K562 (cell line): Measurements from ENCODE around the gene NINJ1. TPM values are rescaled to one million over a fixed set of nuclear protein-coding genes. Genes with fewer than 3 reads are reported as not detected.
A peak's percentile ranks its signal among the peaks of the same experiment; 100 is the strongest.

Experiments
- ATAC-seq: fragments of 200-7000 bp; cut with Tn5 transposase; 3 replicates; pipeline ENCODE4 v1.9.1; 2020; ENCODE audit warnings: moderate library complexity
- BruUV-seq: library from RNA; stranded (reverse); fragments of 400-500 nt; replicated peaks from 2 replicates; lab custom pipeline; 2021; lab: Mats Ljungman, UMichigan
- CTCF ChIA-PET: fragments of 300-600 bp; formaldehyde crosslinking; extraction: SDS; loops from one replicate; lab custom pipeline; 2021; ENCODE audit warnings: low intra/inter-chr PET ratio; lab: Yijun Ruan, JAX
- POLR2A ChIA-PET: fragments of 300-600, 350-650 bp; sonication (Branson Sonifier 250); formaldehyde crosslinking; extraction: SDS; loops from one replicate; lab custom pipeline; 2021; ENCODE audit warnings: antibody characterized with exemption, inconsistent platforms; lab: Yijun Ruan, JAX
- DNase-seq, 4 experiments: peaks; one replicate each; pipeline versions ENCODE4 v3.0.0 to v3.0.0-alpha.2; 2011 to 2018; ENCODE audit warnings: low spot score in 3 of 4, mixed read lengths in 3 of 4; ENCODE audit errors: extremely low read depth in 1 of 4
- FAIRE-seq: peaks from 2 replicates; lab custom pipeline; 2011; peaks lifted over from hg19 to GRCh38; lab: Jason Lieb, UNC
- H2AFZ ChIP-seq: 2 replicates; pipeline ENCODE4 v1.6.0; 2011; ENCODE audit warnings: low read depth, low read length, control low read depth, inconsistent platforms
- H3K27ac ChIP-seq: fragments of 200-600 bp; 3 replicates; pipeline ENCODE4 v1.8.0; 2011; ENCODE audit warnings: low read depth, mild to moderate bottlenecking, control low read depth, inconsistent platforms, low read length, moderate library complexity, mixed read lengths; ENCODE audit errors: extremely low read depth
- H3K27me3 ChIP-seq, 2 experiments: fragments of 300-600 bp in 1 of 2; 2 replicates in 1 of 2; 3 replicates in 1 of 2; pipeline versions ENCODE4 v1.6.0 to v1.8.0; 2011; ENCODE audit warnings: inconsistent platforms in 2 of 2, low read length in 2 of 2, mild to moderate bottlenecking in 1 of 2, mixed read lengths in 1 of 2, moderate library complexity in 1 of 2; ENCODE audit not compliant: control insufficient read depth in 2 of 2, insufficient read depth in 2 of 2
- H3K36me3 ChIP-seq: fragments of 300-600 bp; 3 replicates; pipeline ENCODE4 v1.8.0; 2011; ENCODE audit warnings: mild to moderate bottlenecking, low read length, inconsistent platforms; ENCODE audit not compliant: control insufficient read depth, insufficient read depth
- H3K4me1 ChIP-seq, 2 experiments: fragments of 200-600 bp in 1 of 2; replicated peaks in 1 of 2; 2 replicates in 1 of 2; 3 replicates in 1 of 2; pipeline versions ENCODE4 v1.5.1 to v1.8.0; 2011; ENCODE audit warnings: inconsistent platforms in 2 of 2, low read length in 2 of 2, mild to moderate bottlenecking in 1 of 2, mixed read lengths in 1 of 2, moderate library complexity in 1 of 2; ENCODE audit not compliant: control insufficient read depth in 2 of 2, insufficient read depth in 2 of 2
- H3K4me2 ChIP-seq: 2 replicates; pipeline ENCODE4 v1.6.1; 2011; ENCODE audit warnings: low read length, control low read depth, inconsistent platforms, mixed read lengths; ENCODE audit not compliant: insufficient read depth
- H3K4me3 ChIP-seq: fragments of 200-600 bp; sonication (generic), shearing (Covaris generic); 2 replicates; pipeline ENCODE4 v1.5.1; 2016; ENCODE audit warnings: control low read depth, inconsistent platforms
- H3K79me2 ChIP-seq: fragments of 200-600 bp; 3 replicates; pipeline ENCODE4 v1.8.0; 2011; ENCODE audit warnings: low read length, inconsistent platforms; ENCODE audit not compliant: control insufficient read depth, insufficient read depth
- H3K9ac ChIP-seq, 2 experiments: 2 replicates each; pipeline versions ENCODE4 v1.6.0 to v1.6.1; 2011; ENCODE audit warnings: low read depth in 2 of 2, low read length in 2 of 2, control low read depth in 1 of 2, inconsistent platforms in 1 of 2, mild to moderate bottlenecking in 1 of 2, mixed read lengths in 1 of 2; ENCODE audit not compliant: insufficient read depth in 1 of 2
- H3K9me1 ChIP-seq: one replicate; pipeline ENCODE4 v1.6.0; 2011; ENCODE audit warnings: inconsistent platforms, mild to moderate bottlenecking, low read length, moderate library complexity; ENCODE audit not compliant: control insufficient read depth, insufficient read depth
- H3K9me3 ChIP-seq: replicated peaks from 2 replicates; pipeline ENCODE4 v1.5.1; 2011; ENCODE audit warnings: low read depth, low read length, inconsistent platforms; ENCODE audit not compliant: control insufficient read depth, insufficient read depth
- H4K20me1 ChIP-seq: replicated peaks from 2 replicates; pipeline ENCODE4 v1.6.1; 2011; ENCODE audit warnings: low read length, inconsistent platforms, mixed read lengths; ENCODE audit not compliant: control insufficient read depth, insufficient read depth
- CCNT2 ChIP-seq: IDR thresholded peaks from 2 replicates; pipeline ENCODE4 v1.6.1; 2011; ENCODE audit warnings: borderline replicate concordance, low read depth, mild to moderate bottlenecking, moderate library complexity, mixed read lengths, low read length; ENCODE audit not compliant: insufficient read length; ENCODE audit errors: extremely low read depth
- GABPB1 ChIP-seq: sonication (generic); formaldehyde crosslinking; IDR thresholded peaks from 2 replicates; pipeline ENCODE4 v1.8.0; 2022; ENCODE audit warnings: mild to moderate bottlenecking, missing genetic modification reagents
- GABPB2 ChIP-seq: fragments of 250-450 bp; sonication (Bioruptor Pico); conservative IDR thresholded peaks from 2 replicates; pipeline ENCODE4 v1.5.1; 2021; ENCODE audit warnings: mild to moderate bottlenecking
- MEIS2 ChIP-seq: fragments of 450-650 bp; IDR thresholded peaks from 2 replicates; pipeline ENCODE4 v1.6.1; 2014; ENCODE audit warnings: mild to moderate bottlenecking; ENCODE audit not compliant: partially characterized antibody
- NR3C1 ChIP-seq: sonication (generic); formaldehyde crosslinking; IDR thresholded peaks from 2 replicates; pipeline ENCODE4 v1.8.1; 2022; ENCODE audit warnings: missing genetic modification reagents
- PHTF2 ChIP-seq: fragments of 250-450 bp; sonication (Bioruptor Pico); IDR thresholded peaks from 2 replicates; pipeline ENCODE4 v1.5.0; 2021; ENCODE audit warnings: mild to moderate bottlenecking
- RCOR1 ChIP-seq, 2 experiments: IDR thresholded peaks; 2 replicates each; pipeline ENCODE4 v1.6.1; 2012; ENCODE audit warnings: low read depth in 2 of 2, low read length in 2 of 2, borderline replicate concordance in 1 of 2, improper control_type of control experiment in 1 of 2
- ZNF311 ChIP-seq: fragments of 250-450 bp; sonication (Bioruptor Pico); IDR thresholded peaks from 2 replicates; pipeline ENCODE4 v1.4.0; 2020; ENCODE audit warnings: mild to moderate bottlenecking, moderate library complexity
- WGBS: fragments of 100-300 bp; shearing (Covaris generic); methylation state at CpG from one replicate; pipeline ENCODE4 v1.1.6; 2016; ENCODE audit warnings: low coverage, mixed read lengths; ENCODE audit not compliant: insufficient coverage; ENCODE audit errors: missing lambda C conversion rate; 5-methylcytosine and 5-hydroxymethylcytosine counted together
- in situ Hi-C: fragments of 300-500 bp; cut with MboI; formaldehyde crosslinking; loops from 4 replicates; pipeline ENCODE4 v1.15.0; 2018; ENCODE audit warnings: inconsistent platforms, mixed read lengths
- intact Hi-C: fragments of 100-400 bp; cut with micrococcal nuclease; formaldehyde crosslinking; loops from 2 replicates; pipeline ENCODE4 v1.14.2; 2022
- polyA plus RNA-seq, 8 experiments: library from polyadenylated mRNA; depleted of rRNA in 4 of 8; stranded (reverse) in 5 of 8; unstranded in 3 of 8; fragments of >200 nt; fragmentation: Nextera tagmentation in 2 of 8; fragmentation: Illumina TruSeq in 1 of 8; extraction: Ambion mirVana in 2 of 8; extraction: Trizol in 1 of 8; gene quantifications; 2 replicates each; pipeline versions ENCODE4 v1.2.1 to v1.2.3, GENCODE V29; 2011 to 2014; ENCODE audit warnings: inconsistent platforms in 1 of 8, missing spikeins in 1 of 8
- total RNA-seq, 7 experiments: library from RNA; depleted of rRNA in 6 of 7; stranded (reverse); fragments of >200 nt in 6 of 7; fragmentation: Illumina TruSeq in 2 of 7; extraction: Trizol in 2 of 7; gene quantifications; 2 replicates each; pipeline versions ENCODE4 v1.2.1 to v1.2.3, GENCODE V29; 2011 to 2021; ENCODE audit warnings: low replicate concordance in 1 of 7
- TF ChIP-seq, protein P1 (sequence below): fragments of 250-450 bp; sonication (Bioruptor Pico); IDR thresholded peaks from 2 replicates; pipeline ENCODE4 v1.5.1; 2021; ENCODE audit warnings: mild to moderate bottlenecking
- TF ChIP-seq, protein P2 (sequence below), 2 experiments: fragments of 450-650 bp; IDR thresholded peaks; 2 replicates each; pipeline ENCODE4 v1.6.1; 2016; ENCODE audit warnings: mild to moderate bottlenecking in 2 of 2, borderline replicate concordance in 1 of 2, low read depth in 1 of 2, moderate library complexity in 1 of 2

NINJ1 gene
- total and polyA plus RNA-seq, 9 of the 15 experiments (the other 6 are each of a cell fraction or from before 2014, with no cell fraction given), result 0.13 to 8.4 (median 4.9) TPM

DNA sequence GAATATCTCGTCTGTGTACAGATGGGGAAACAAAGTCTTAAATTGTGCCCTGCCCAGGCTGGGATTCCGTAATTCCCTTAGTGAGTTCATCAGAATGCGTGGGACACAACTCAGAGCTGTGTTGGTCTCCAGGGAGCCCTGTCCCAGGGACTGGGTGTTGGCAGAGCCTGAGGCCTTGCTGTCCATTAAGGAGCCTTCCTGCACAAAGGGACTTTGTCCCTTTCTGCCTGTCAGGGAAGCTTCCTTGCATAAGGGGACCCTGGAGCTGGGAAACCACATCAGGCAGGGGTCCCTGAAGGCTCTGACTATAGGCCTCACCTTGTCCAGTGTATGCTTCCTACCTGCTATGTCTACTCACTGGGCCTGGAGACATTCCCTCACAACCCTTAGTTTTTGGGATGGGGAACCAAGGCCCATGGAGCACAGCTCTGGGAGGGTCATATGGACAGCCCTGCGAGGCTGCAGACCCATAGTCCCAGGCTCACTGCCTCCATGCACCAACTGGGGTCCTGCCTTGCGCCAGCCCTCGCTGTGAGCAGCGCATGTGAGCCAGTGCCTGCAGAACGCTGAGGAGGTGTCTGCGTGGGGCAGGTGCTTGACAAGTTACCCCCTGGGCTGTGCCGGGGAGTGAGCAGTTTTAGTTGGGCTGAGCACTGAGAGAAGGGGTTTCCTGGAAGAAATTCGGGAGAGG is 36.4 kb downstream of the NINJ1 start (continued):
- TF ChIP-seq, protein P1, sequence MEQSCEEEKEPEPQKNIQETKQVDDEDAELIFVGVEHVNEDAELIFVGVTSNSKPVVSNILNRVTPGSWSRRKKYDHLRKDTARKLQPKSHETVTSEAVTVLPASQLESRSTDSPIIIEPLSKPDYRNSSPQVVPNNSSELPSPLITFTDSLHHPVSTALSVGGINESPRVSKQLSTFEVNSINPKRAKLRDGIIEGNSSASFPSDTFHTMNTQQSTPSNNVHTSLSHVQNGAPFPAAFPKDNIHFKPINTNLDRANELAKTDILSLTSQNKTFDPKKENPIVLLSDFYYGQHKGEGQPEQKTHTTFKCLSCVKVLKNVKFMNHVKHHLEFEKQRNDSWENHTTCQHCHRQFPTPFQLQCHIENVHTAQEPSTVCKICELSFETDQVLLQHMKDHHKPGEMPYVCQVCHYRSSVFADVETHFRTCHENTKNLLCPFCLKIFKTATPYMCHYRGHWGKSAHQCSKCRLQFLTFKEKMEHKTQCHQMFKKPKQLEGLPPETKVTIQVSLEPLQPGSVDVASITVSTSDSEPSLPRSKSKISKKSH, result no peak
- TF ChIP-seq MEIS2 (no peak), ZNF311 (no peak), NR3C1 (no peak), GABPB2 (CRISPR knock-in tag) (no peak), GABPB1 (CRISPR knock-in tag) (no peak), PHTF2 (no peak)

DNA sequence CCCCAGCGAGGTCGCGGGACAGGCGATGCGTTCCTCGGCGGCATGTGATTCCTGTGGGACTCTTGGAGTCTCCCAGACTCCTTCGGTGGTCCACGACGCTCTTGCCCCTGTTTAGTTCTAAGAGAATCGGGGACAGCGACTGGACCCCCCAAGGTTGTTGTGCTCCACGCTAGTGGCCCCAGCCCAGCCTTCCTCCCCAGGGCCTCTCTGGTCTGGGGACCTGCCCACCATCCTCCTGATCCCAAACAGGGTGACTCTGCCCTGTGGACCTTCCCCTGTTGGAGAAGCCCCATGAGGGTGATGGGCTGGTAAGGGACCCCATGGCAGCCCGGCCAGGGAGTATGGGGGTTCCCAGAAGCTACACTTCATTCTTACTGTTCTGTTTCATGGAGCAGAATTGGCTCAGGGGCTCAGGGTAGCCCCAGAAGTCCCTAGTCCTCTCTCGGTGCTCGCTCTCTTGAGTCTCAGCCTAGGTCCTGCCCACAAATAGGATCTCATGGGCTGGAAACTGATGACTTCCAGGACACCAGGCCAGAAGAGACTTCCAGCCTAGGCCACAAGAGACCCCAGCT is 37.2 kb downstream of the NINJ1 start:
- peak overlapping the region; percentile 75 for H3K4me3 ChIP-seq
- BruUV-seq, result no TSS peak
- ChIA-PET POLR2A (interaction anchor here (1.4 to 2.9 kb wide), 2 partner anchors 11 to 32 kb away, joined by 4 to 16 read pairs; no protein-coding TSS in a partner anchor), CTCF (no interaction called here)
- 0 out of 2 replicates have a peak, but pooled peaks cover 4% of the 10 kb centered on the region for H4K20me1 ChIP-seq
- no peaks in the 10 kb centered on the region for H3K9me3 ChIP-seq
- intact Hi-C loops, result loop anchor here (5.0 kb wide), 1 partner anchor 35 kb away; no protein-coding TSS in a partner anchor
- H3K27me3 ChIP-seq, result no peaks in the 10 kb centered on the region
- DNase-seq, result no peak
- in situ Hi-C loops, result no loop called here
- no peak overlapping the region for H3K27ac ChIP-seq
- FAIRE-seq, result no peak
- no peaks in the 10 kb centered on the region for H3K36me3 ChIP-seq
- H3K4me2 ChIP-seq, result peak overlapping the region; percentile 81
- ATAC-seq, result no peak
- 32% methylated on average over 16 of the region's 16 CpGs for WGBS
- H3K9ac ChIP-seq, result peak overlapping the region; percentile 55 to 89
- H2AFZ ChIP-seq, result peak overlapping the region; percentile 81
- H3K4me1 ChIP-seq, result peaks cover 26 to 52% of the 10 kb centered on the region in 2 experiments
- H3K79me2 ChIP-seq, result no peaks in the 10 kb centered on the region; the same call in 2 of the 3 replicates
- H3K9me1 ChIP-seq, result peaks cover 4% of the 10 kb centered on the region
- TF ChIP-seq RCOR1 (IDR thresholded peaks at IDR 0.05; ENCODE audit: borderline replicate concordance in 1 of 2, low read depth in 2 of 2, low read length in 2 of 2) (no peak), CCNT2 (no peak)
- TF ChIP-seq, protein P2, sequence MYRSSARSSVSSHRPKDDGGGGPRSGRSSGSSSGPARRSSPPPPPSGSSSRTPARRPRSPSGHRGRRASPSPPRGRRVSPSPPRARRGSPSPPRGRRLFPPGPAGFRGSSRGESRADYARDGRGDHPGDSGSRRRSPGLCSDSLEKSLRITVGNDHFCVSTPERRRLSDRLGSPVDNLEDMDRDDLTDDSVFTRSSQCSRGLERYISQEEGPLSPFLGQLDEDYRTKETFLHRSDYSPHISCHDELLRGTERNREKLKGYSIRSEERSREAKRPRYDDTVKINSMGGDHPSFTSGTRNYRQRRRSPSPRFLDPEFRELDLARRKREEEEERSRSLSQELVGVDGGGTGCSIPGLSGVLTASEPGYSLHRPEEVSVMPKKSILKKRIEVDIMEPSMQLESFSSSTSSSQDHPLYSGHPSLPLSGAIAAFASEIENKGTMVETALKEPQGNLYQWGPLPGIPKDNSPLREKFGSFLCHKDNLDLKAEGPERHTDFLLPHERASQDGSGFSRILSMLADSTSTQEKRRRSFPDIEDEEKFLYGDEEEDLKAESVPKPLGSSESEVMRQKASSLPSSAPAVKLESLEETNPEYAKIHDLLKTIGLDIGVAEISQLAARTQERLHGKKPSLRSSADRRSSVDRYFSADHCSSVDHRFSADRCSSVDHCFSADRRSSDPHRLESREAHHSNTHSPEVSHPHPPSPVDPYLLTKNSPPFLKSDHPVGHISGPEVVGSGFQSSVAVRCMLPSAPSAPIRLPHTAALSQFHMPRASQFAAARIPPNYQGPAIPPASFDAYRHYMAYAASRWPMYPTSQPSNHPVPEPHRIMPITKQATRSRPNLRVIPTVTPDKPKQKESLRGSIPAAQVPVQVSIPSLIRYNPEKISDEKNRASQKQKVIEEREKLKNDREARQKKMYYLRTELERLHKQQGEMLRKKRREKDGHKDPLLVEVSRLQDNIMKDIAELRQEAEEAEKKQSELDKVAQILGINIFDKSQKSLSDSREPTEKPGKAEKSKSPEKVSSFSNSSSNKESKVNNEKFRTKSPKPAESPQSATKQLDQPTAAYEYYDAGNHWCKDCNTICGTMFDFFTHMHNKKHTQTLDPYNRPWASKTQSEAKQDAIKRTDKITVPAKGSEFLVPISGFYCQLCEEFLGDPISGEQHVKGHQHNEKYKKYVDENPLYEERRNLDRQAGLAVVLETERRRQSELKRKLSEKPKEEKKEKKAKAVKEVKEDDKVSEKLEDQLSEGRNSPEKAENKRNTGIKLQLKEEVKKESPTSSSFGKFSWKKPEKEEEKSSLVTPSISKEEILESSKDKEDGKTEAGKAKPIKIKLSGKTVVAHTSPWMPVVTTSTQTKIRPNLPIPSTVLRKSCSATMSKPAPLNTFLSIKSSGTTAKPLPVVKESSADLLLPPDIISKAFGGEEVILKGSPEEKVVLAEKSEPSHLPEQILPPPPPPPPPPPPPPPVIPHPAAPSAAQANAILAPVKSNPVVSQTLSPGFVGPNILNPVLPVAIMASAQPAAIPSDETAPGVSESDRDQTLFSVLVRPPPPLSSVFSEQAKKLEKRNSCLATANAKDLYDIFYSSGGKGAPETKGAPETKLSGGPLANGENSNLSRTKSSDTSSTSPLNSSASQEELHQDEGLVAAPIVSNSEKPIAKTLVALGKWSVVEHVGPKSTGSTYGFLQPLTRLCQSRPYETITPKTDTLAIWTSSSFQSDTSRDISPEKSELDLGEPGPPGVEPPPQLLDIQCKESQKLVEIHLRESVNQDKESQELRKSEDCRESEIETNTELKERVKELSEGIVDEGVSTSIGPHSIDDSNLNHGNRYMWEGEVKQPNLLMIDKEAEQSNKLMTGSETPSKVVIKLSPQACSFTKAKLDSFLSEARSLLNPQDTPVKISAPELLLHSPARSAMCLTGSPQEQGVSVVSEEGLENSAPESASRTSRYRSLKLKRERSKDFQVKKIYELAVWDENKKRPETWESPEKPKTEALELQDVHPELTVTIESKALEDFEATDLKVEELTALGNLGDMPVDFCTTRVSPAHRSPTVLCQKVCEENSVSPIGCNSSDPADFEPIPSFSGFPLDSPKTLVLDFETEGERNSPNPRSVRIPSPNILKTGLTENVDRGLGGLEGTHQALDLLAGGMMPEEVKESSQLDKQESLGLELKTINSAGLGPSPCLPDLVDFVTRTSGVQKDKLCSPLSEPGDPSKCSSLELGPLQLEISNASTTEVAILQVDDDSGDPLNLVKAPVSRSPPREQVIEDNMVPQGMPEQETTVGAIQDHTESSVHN (IDR thresholded peaks at IDR 0.05; ENCODE audit: borderline replicate concordance in 1 of 2, low read depth in 1 of 2), result no peak
